GM10847 (cell line): ENCODE measurements around the gene ZNF135.

Experiments
- POLR2A ChIP-seq: IDR thresholded peaks from 2 replicates; pipeline ENCODE4 v1.6.1; 2011; ENCODE audit not compliant: insufficient read length; ENCODE audit errors: extremely low read depth

ZNF135 gene

DNA sequence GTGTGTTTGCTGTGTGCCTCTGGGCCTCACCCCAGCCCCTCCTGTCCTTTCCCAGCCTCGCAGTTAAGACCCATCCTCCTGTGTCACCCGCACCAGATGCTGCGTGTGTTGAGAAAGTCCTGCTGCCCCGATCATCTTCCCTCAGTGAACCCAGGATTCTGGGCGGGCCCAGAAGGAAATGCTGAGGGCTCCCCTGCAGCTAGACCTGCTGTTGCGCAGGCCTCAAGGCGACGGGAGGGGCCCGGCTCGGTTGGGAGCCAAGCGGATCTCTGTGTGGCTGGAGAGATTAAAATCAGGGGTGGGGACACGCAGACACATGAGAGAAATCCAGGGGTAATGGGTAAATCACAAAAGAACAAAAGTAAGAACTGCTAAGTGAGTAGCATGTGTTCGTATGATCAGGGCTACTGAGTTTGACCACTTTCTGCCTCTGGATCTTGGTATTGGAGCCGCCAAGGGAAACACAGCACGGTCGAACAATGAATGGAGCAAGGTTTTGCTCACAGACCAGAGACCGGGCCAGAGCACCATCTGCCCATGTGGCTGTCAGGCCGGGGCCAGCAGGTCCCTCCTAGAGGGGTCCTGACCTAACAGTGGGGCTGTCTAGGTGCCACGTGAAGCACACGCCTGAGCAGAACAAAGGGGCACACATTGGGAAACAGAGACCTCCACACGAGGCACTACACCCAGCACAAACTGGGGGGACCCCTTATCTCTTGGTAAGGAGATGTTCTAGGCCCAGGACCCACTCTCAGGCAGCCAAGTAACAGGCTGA lies 18.1 kb upstream of the ZNF135 start:
- TF ChIP-seq POLR2A: no peak

- TF ChIP-seq POLR2A: no peak
Observed at GRCh38 chr19:58042495-58043340, 16.4 kb upstream of the ZNF135 start.

DNA sequence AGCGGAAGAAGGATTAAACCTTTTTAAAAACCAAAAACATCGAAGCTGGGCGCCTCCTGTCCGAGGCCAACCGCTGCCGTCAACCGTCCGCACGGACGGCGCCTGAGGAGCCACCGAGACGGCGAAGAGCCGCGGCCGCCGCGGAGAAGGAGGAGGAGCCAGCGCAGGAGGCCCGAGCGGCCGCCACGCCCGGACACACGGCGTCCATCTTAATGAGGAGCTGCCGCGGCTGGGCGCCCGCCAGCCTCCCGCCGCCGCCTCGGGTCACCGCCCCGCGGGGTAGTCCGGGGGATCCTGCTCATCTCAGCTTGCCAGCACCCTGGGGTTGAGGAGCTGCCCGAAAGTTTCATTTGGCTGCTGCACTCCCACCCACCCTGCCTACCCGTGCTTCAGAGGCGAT lies 14.7 kb upstream of the ZNF135 start:
- no peak for TF ChIP-seq POLR2A

DNA sequence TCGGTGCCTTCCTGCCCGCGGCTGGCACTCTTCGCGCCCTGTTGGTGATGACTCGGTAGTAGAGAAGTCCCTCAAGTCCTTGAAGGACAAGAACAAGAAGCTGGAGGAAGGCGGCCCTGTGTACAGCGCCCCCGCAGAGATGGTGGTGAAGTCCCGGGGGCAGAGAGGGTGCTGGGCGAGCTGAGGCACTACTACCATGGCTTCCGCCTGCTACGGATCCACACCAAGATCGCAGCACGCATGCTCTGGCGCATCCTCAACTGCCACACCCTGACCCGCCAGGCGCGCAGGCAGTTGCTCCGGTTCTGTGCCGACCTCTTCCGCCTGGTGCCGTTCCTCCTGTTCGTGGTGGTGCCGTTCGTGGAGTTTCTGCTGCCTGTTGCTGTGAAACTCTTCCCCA lies 14.2 kb upstream of the ZNF135 start:
- TF ChIP-seq POLR2A: no peak

DNA sequence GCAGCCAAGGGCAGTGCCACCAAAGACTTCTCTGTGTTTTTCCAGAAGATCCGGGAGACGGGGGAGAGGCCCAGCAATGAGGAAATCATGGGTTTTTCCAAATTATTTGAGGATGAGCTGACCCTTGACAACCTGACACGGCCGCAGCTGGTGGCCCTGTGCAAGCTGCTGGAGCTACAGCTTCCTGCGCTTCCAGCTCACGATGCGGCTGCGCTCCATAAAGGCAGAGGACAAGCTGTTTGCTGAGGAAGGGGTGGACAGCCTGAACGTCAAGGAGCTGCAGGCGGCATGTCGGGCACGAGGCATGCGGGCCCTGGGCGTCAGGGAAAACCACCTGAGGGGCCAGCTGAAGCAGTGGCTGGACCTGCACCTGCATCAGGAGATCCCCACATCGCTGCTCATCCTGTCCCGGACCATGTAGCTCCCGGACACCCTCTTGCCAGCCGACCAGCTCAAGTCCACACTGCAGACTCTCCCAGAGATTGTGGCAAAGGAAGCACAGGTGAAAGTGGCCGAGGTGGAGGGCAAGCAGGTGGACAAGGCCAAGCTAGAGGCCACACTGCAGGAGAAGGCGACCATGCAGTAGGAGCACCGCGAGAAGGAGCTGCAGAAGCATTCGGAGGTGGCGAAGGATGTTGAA lies 13.6 kb upstream of the ZNF135 start:
- TF ChIP-seq POLR2A: no peak

- TF ChIP-seq POLR2A: no peak
Observed at GRCh38 chr19:58046856-58047255, 12.2 kb upstream of the ZNF135 start.

DNA sequence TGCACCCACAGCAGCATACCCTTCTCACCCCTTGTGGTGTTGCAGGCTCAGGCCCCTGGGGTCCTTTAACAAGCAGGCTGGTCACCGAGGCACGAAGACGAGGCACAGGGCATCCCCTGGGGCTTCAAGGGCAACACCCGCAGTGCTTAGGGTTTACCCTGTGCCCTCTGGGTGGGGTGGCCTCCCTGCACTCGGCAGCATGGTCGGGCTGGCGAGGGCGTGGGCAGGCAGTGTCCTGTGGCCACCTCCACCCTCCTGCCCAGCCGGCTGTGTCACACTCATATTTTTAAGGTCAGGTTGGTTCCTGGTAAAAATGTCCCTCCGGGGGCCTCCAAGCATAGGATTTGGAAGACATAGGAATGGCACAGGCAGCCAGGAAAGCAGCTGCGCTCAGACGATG lies 11.4 kb upstream of the ZNF135 start:
- no peak for TF ChIP-seq POLR2A

GRCh38 chr19:58052256-58052655 lies 6.8 kb upstream of the ZNF135 start:
- TF ChIP-seq POLR2A: no peak

DNA sequence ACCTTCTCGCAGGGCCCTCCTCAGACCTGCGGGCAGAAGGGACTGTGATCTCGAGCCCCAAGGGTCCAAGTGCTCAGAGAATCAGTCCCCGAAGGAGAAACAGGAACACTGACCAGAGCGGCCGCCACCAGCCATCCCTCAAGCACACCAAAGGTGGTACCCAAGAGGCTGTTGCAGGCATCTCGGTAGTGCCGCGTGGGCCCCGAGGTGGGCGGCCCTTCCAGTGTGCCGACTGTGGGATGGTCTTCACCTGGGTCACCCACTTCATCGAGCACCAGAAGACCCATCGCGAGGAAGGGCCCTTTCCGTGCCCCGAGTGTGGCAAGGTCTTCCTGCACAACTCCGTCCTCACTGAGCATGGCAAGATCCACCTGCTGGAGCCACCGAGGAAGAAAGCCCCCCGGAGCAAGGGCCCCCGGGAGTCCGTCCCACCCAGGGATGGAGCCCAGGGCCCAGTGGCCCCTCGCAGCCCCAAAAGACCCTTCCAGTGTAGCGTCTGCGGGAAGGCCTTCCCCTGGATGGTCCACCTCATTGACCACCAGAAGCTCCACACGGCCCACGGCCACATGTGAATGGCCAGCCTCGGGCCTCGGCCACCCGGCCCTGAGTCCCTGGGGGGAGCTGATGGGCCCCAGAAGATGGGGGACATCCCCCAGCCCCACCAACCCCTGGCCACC lies 5.5 kb upstream of the ZNF135 start:
- TF ChIP-seq POLR2A: no peak

- no peak for TF ChIP-seq POLR2A
Observed at GRCh38 chr19:58054901-58055874, 3.9 kb upstream of the ZNF135 start.

GRCh38 chr19:58056261-58056660 lies 2.8 kb upstream of the ZNF135 start:
- no peak for TF ChIP-seq POLR2A

DNA sequence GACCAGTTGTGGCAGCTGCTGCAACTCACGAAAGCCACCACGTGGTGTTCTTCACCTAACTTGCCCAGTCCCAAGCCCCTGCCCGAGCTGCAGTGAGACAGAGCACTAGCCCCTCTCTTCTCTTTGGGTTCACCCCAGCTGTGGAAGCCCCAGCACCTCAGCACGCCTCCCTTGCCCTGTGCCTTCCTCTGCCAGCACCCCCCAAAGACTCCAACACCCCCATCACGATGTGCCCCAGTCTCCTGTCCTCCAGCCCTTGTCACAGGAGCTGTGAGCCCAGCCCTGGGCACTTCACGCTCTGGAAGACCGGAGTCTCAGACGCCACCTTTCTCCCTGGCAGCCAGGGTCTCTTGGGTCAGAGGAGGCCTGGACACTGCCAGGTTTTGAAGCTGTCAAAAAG lies 2.2 kb upstream of the ZNF135 start:
- TF ChIP-seq POLR2A: no peak

- TF ChIP-seq POLR2A: no peak
Observed at GRCh38 chr19:58058467-58058866, 615 bp upstream of the ZNF135 start.

GRCh38 chr19:58059671-58060078 lies 593 bp downstream of the ZNF135 start:
- no peak for TF ChIP-seq POLR2A
